HFF-Myc (cell line): Measurements from ENCODE around the gene BTRC.

Experiments used
- DNase-seq: peaks from one replicate; pipeline ENCODE4 v3.0.0-alpha.2; 2011; ENCODE audit warnings: low read depth; ENCODE audit errors: extremely low read depth
- H3K4me3 ChIP-seq: replicated peaks from 2 replicates; pipeline ENCODE4 v1.5.1; 2011; ENCODE audit warnings: low read depth, mild to moderate bottlenecking, control low read depth, low read length
- CTCF ChIP-seq: IDR thresholded peaks from 2 replicates; pipeline ENCODE4 v1.5.1; 2012; ENCODE audit warnings: mild to moderate bottlenecking, low read depth, low read length, control low read depth; ENCODE audit errors: missing control alignments

Gene BTRC

GRCh38 chr10:101595591-101596433 lies 241.8 kb downstream of the BTRC start:
- no peak for DNase-seq
- no peak for TF ChIP-seq CTCF
- H3K4me3 ChIP-seq, result no peak overlapping the region

DNA sequence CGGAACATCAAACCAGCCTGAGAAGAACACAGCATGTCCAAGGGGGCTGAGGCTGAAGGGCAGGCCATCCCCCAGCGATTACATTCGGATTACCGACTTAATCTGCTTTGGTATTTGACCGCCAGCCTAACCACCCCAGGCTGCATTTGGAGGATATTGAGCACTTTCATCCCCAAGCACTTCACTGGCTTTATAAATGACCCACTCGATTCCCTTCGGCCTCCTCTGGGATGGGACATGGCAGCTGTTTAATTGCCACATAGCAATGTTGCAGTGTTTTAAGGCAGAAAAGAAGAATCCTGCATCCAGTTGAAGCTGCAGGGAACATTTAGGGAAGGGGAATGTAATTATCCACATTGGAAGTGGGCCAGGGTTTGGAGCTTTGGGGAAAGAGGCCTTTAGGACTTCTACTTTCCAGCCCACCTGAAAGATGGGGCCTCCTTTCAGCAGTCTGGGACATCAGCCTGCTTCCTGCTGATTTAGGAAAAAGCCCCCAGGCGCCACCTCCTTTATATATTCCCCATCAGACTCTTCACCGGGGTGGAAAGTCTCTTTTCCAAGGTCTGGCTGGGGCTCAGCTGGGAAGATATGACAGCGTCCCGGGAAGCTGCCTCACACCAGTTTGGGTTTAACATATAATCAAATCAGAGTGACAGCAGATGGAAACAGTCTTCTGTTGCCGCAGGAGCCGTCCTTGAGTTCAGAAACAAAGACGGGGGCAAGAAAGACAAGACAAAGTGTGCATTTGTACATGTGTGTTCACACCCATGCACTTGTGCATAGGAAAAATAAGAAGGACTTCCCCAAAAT lies 243.3 kb downstream of the BTRC start:
- DNase-seq, result no peak
- no peak for TF ChIP-seq CTCF
- no peak overlapping the region for H3K4me3 ChIP-seq

- no peak for DNase-seq
- no peak overlapping the region for H3K4me3 ChIP-seq
- no peak for TF ChIP-seq CTCF
Measured at GRCh38 chr10:101601541-101601940, 247.6 kb downstream of the BTRC start.

- DNase-seq, result peak; percentile 57
- peak; percentile 98 for TF ChIP-seq CTCF
- no peak overlapping the region for H3K4me3 ChIP-seq
Measured at GRCh38 chr10:101602761-101603398, 248.9 kb downstream of the BTRC start.
